RWPE2 (cell line): ENCODE measurements around the gene CFI.

Experiments
- ATAC-seq: fragments of 200-7000 bp; cut with Tn5 transposase; 3 replicates; pipeline ENCODE4 v1.9.1; 2021; ENCODE audit warnings: low read depth
- DNase-seq: peaks from one replicate; pipeline ENCODE4 v3.0.0-alpha.2; 2020; ENCODE audit warnings: low spot score
- H3K27ac ChIP-seq: fragments of 450-650 bp; 2 replicates; pipeline ENCODE4 v1.5.1; 2017; ENCODE audit warnings: mild to moderate bottlenecking; ENCODE audit not compliant: poor library complexity, severe bottlenecking
- H3K27me3 ChIP-seq: fragments of 250-450 bp; sonication (Bioruptor Pico); 2 replicates; pipeline ENCODE4 v1.5.1; 2021; ENCODE audit warnings: mild to moderate bottlenecking, moderate library complexity; ENCODE audit not compliant: insufficient read depth, poor library complexity, severe bottlenecking
- H3K36me3 ChIP-seq: fragments of 250-450 bp; sonication (Bioruptor Pico); 2 replicates; pipeline ENCODE4 v1.5.1; 2020; ENCODE audit warnings: low read depth, mild to moderate bottlenecking, moderate library complexity
- H3K4me1 ChIP-seq: fragments of 250-450 bp; sonication (Bioruptor Pico); 2 replicates; pipeline ENCODE4 v1.5.1; 2021; ENCODE audit warnings: mild to moderate bottlenecking, moderate library complexity; ENCODE audit not compliant: insufficient read depth, poor library complexity, severe bottlenecking
- H3K4me3 ChIP-seq: fragments of 250-450 bp; sonication (Bioruptor Pico); 2 replicates; pipeline ENCODE4 v1.5.1; 2021; ENCODE audit warnings: mild to moderate bottlenecking, moderate library complexity; ENCODE audit not compliant: severe bottlenecking
- H3K9me3 ChIP-seq: fragments of 250-450 bp; sonication (Bioruptor Pico); 2 replicates; pipeline ENCODE4 v1.5.1; 2021; ENCODE audit warnings: mild to moderate bottlenecking, moderate library complexity; ENCODE audit not compliant: severe bottlenecking
- TF ChIP-seq, protein P1 (sequence below): fragments of 450-650 bp; IDR thresholded peaks from one replicate; pipeline ENCODE4 v1.5.1; 2017; ENCODE audit warnings: mild to moderate bottlenecking, moderate library complexity; ENCODE audit not compliant: poor library complexity, severe bottlenecking

Gene CFI

DNA sequence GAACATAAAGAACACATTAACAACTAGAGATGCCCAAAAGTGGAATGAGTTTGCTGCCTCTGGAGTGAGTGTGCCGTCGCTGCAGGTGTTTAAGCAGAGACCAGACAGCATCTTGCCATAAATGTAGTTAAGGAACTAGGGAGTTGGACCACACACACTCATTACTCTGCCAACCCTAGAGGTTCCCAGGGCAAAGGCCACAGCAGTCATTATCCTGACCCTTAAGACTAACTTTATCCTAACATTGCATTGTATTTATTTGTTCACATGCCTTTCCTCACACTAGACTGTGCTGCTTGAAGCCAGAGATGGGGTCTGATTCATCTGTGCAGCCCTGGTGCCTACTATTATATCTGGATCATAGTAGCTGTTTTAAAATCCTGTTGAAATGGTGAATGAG is 55.1 kb downstream of the CFI start:
- no peak for DNase-seq
- TF ChIP-seq, protein P1, sequence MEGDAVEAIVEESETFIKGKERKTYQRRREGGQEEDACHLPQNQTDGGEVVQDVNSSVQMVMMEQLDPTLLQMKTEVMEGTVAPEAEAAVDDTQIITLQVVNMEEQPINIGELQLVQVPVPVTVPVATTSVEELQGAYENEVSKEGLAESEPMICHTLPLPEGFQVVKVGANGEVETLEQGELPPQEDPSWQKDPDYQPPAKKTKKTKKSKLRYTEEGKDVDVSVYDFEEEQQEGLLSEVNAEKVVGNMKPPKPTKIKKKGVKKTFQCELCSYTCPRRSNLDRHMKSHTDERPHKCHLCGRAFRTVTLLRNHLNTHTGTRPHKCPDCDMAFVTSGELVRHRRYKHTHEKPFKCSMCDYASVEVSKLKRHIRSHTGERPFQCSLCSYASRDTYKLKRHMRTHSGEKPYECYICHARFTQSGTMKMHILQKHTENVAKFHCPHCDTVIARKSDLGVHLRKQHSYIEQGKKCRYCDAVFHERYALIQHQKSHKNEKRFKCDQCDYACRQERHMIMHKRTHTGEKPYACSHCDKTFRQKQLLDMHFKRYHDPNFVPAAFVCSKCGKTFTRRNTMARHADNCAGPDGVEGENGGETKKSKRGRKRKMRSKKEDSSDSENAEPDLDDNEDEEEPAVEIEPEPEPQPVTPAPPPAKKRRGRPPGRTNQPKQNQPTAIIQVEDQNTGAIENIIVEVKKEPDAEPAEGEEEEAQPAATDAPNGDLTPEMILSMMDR = no peak

DNA sequence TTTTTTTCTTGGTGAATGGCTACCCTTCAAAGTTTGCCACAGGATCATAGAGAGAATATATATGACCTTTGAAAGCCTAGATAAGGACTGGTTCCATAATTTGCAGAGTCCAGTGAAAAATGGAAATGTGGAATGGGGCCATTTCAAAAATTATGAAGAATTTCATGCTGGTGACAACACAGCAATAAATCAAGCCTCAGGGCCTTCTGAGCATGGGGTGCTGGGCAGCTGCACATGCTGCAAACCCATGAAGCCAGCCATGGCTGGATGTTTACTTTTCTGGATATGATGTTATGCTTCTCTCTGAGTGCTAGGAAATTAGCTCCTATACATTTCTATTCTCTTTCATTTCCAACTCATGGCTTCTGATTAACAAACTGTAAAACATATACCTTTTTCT is 56.0 kb downstream of the CFI start:
- H3K27me3 ChIP-seq = no peaks in the 10 kb centered on the region
- no peaks in the 10 kb centered on the region for H3K4me1 ChIP-seq
- TF ChIP-seq, protein P1 = no peak
- DNase-seq = no peak
- H3K36me3 ChIP-seq = no peaks in the 10 kb centered on the region
- no peak overlapping the region for H3K27ac ChIP-seq
- no peak overlapping the region for H3K4me3 ChIP-seq
- ATAC-seq = no peak
- no peaks in the 10 kb centered on the region for H3K9me3 ChIP-seq

More for the DNA sequence above, 55.1 kb downstream of the CFI start:
- no peaks in the 10 kb centered on the region for H3K9me3 ChIP-seq
- no peak for ATAC-seq
- H3K27ac ChIP-seq = no peak overlapping the region
- no peaks in the 10 kb centered on the region for H3K27me3 ChIP-seq
- no peaks in the 10 kb centered on the region for H3K36me3 ChIP-seq
- no peaks in the 10 kb centered on the region for H3K4me1 ChIP-seq
- H3K4me3 ChIP-seq = no peak overlapping the region

DNA sequence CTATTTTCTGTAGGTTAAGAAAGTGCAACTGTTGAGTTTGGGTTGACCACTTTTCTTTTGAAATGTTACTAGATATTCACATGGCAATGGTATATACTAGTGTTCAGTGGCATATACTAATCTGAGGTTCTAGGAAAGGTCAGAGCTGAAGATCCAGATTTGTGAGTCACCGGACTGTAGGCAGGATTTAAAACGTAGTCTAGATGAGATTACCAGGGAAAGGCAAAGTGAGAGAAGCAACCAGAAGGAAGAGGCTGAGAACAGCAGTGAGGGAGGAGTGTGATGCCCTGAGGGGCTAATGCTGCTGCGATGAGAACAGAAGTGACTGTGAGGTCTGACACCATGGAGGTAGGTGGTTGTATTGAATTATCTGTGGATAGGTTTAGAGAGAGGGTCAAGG is 62.3 kb downstream of the CFI start:
- Histone ChIP-seq H3K4me3 (no peak overlapping the region), H3K36me3 (no peaks in the 10 kb centered on the region), H3K4me1 (no peaks in the 10 kb centered on the region), H3K27ac (no peak overlapping the region), H3K9me3 (no peaks in the 10 kb centered on the region), H3K27me3 (no peaks in the 10 kb centered on the region)
- TF ChIP-seq, protein P1 = no peak
- ATAC-seq (no peak), DNase-seq (no peak)

DNA sequence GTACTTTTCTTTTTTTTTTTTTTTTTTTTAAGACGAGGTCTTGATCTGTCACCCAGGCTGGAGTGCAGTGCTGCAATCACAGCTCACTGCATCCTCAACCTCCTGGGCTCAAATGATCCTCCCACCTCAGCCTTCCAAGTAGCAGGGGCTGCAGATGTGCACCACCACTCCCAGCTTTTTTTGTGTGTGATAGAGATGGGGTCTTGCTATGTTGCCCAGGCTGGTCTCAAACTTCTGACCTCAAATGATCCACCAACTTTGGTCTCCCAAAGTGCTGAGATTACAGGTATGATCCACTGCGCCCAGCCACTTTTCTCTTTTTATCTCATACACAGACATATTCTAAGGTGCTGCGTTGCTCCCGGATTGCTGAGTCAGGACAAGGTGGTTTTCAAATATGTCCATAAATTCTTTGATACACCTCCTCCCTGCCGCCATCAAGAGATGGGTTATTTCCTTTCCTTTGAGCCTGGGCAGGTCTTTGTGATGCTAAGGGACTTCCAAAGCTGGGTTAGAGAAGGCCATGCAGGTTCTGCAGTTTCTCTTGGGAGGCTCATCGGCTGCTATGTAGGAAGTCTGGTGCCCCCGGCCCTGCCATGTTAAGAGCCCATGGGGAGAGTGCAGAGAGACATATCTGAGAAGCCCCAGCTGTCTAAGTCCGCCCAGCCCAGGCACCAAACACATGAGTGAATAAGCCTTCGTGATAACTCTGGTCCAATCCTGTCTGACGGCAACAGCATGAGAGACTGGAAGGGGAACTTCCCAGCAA is 63.5 kb downstream of the CFI start:
- Histone ChIP-seq H3K9me3 (no peaks in the 10 kb centered on the region), H3K27me3 (no peaks in the 10 kb centered on the region), H3K4me1 (no peaks in the 10 kb centered on the region), H3K27ac (no peak overlapping the region), H3K36me3 (no peaks in the 10 kb centered on the region), H3K4me3 (no peak overlapping the region)
- no peak for DNase-seq
- TF ChIP-seq, protein P1 = no peak
- ATAC-seq = no peak
